ENCODE measurements around the gene RTP5.
"Not testable (repeated sequence)": the region's sequence is repeated elsewhere in the genome, so short reads cannot be mapped to it uniquely, and the experiment has no call there.

Gene RTP5

GRCh38 chr2:241910604-241911520, 41.3 kb downstream of the RTP5 start:
- Mint-ChIP-seq H3K9me3 (no peaks in the 10 kb centered on the region), H3K27ac (no peak overlapping the region), H3K4me1 (ENCODE audit: low read depth) (no peaks in the 10 kb centered on the region), H3K27me3 (ENCODE audit: low read depth) (no peaks in the 10 kb centered on the region), H3K4me3 (no peak overlapping the region), H3K36me3 (ENCODE audit: low read depth) (no peaks in the 10 kb centered on the region)
- DNase-seq (ENCODE audit: low spot score): no peak

GRCh38 chr2:241911551-241911950, 42.0 kb downstream of the RTP5 start:
- no peaks in the 10 kb centered on the region for H3K9me3 Mint-ChIP-seq
- H3K27me3 Mint-ChIP-seq (ENCODE audit: low read depth): peaks cover 2% of the 10 kb centered on the region
- H3K4me1 Mint-ChIP-seq (ENCODE audit: low read depth): no peaks in the 10 kb centered on the region
- DNase-seq (ENCODE audit: low spot score): no peak
- H3K36me3 Mint-ChIP-seq (ENCODE audit: low read depth): no peaks in the 10 kb centered on the region
- no peak overlapping the region for H3K27ac Mint-ChIP-seq
- H3K4me3 Mint-ChIP-seq: no peak overlapping the region

DNA sequence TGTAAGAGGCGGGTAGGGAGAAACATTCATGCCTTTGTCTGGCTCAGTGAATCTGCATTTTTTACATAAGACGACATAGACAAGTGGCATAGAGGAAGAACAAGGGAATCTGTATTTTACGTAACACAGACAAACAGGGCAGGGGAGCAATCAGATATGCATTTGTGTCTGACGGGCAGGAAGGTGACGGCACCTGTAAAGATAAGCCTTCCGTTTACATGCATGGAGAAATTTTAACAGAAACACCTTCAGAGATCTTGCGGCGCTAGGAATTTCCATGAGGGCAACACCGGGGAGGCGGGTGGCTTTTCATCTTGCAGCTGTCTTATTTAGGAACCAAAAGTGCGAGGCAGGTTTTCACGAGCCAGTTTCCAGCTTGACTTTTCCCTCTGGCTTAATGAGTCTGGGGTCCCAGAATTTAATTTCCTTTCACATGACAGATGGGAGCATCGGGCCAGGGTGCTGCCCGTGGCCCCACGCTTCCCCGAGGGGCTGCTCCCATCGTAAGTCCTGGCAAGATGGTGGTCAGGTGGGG, 42.6 kb downstream of the RTP5 start:
- peaks cover 2% of the 10 kb centered on the region for H3K27me3 Mint-ChIP-seq (ENCODE audit: low read depth)
- no peaks in the 10 kb centered on the region for H3K36me3 Mint-ChIP-seq (ENCODE audit: low read depth)
- H3K4me3 Mint-ChIP-seq: no peak overlapping the region
- no peaks in the 10 kb centered on the region for H3K4me1 Mint-ChIP-seq (ENCODE audit: low read depth)
- H3K9me3 Mint-ChIP-seq: no peaks in the 10 kb centered on the region
- no peak overlapping the region for H3K27ac Mint-ChIP-seq
- DNase-seq (ENCODE audit: low spot score): no peak

GRCh38 chr2:241913703-241914102, 44.2 kb downstream of the RTP5 start:
- H3K27me3 Mint-ChIP-seq (ENCODE audit: low read depth): peaks cover 2% of the 10 kb centered on the region
- H3K4me1 Mint-ChIP-seq (ENCODE audit: low read depth): no peaks in the 10 kb centered on the region
- H3K9me3 Mint-ChIP-seq: no peaks in the 10 kb centered on the region
- H3K36me3 Mint-ChIP-seq (ENCODE audit: low read depth): no peaks in the 10 kb centered on the region
- H3K27ac Mint-ChIP-seq: no peak overlapping the region
- H3K4me3 Mint-ChIP-seq: no peak overlapping the region
- no peak for DNase-seq (ENCODE audit: low spot score)

- no peak for DNase-seq (ENCODE audit: low spot score)
- Mint-ChIP-seq H3K27ac (no peak overlapping the region), H3K27me3 (ENCODE audit: low read depth) (peaks cover 2% of the 10 kb centered on the region), H3K4me1 (ENCODE audit: low read depth) (no peaks in the 10 kb centered on the region), H3K4me3 (no peak overlapping the region), H3K9me3 (no peaks in the 10 kb centered on the region), H3K36me3 (ENCODE audit: low read depth) (no peaks in the 10 kb centered on the region)
These were observed 45.0 kb downstream of the RTP5 start for GRCh38 chr2:241914542-241914941.

- not testable (repeated sequence) for H3K9me3 Mint-ChIP-seq; H3K27me3 Mint-ChIP-seq (ENCODE audit: low read depth); H3K27ac Mint-ChIP-seq; H3K4me3 Mint-ChIP-seq; H3K4me1 Mint-ChIP-seq (ENCODE audit: low read depth); H3K36me3 Mint-ChIP-seq (ENCODE audit: low read depth); DNase-seq (ENCODE audit: low spot score)
These were observed 52.1 kb downstream of the RTP5 start for GRCh38 chr2:241921631-241922030.

DNA sequence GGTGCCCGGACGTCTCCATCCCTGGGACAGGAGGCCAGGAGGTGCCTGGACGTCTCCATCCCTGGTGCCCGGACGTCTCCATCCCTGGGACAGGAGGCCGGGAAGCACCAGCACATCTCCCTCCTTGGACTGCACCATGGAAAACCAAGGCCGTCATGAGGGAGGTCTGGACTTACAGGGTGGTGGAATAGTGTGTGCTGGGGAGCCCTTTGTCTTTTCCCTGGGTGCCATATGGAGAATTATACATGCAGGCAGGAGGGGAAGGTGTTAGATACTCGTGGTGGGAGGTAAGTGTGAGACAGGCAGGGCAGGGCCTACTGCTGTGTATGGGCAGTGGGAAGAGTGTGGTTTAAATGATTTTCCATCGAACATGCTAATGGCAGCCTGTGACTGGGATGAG, 52.9 kb downstream of the RTP5 start:
- peaks cover 7% of the 10 kb centered on the region for H3K4me1 Mint-ChIP-seq (ENCODE audit: low read depth)
- no peak overlapping the region for H3K4me3 Mint-ChIP-seq
- H3K27me3 Mint-ChIP-seq (ENCODE audit: low read depth): no peaks in the 10 kb centered on the region
- H3K9me3 Mint-ChIP-seq: no peaks in the 10 kb centered on the region
- no peak overlapping the region for H3K27ac Mint-ChIP-seq
- H3K36me3 Mint-ChIP-seq (ENCODE audit: low read depth): no peaks in the 10 kb centered on the region
- DNase-seq (ENCODE audit: low spot score): no peak

- H3K9me3 Mint-ChIP-seq; H3K4me1 Mint-ChIP-seq (ENCODE audit: low read depth); H3K36me3 Mint-ChIP-seq (ENCODE audit: low read depth); H3K27ac Mint-ChIP-seq; H3K27me3 Mint-ChIP-seq (ENCODE audit: low read depth); DNase-seq (ENCODE audit: low spot score); H3K4me3 Mint-ChIP-seq: not testable (repeated sequence)
These were observed 53.5 kb downstream of the RTP5 start for GRCh38 chr2:241922816-241923601.

All from T-helper 2 cell treated with Interferon-gamma antibody and Interleukin-4, amounts not matched to agents 5 μg/mL and 100 μg/mL, for 36 hours (primary cell).